ENCODE data around the gene MYO3B.

MYO3B gene

GRCh38 chr2:170652637-170653417 is 474.9 kb downstream of the MYO3B start:
- Histone ChIP-seq H3K18ac (ENCODE audit: low read length) (no peak overlapping the region), H3K9me3 (ENCODE audit: insufficient read depth, low read depth, low read length) (no peaks in the 10 kb centered on the region), H3K79me2 (ENCODE audit: control insufficient read depth, insufficient read depth, low read length, poor library complexity) (no peaks in the 10 kb centered on the region), H4K12ac (ENCODE audit: low read depth, low read length) (no peak overlapping the region), H3K4ac (ENCODE audit: low read depth, low read length) (no peak overlapping the region), H2BK5ac (ENCODE audit: low read depth, low read length, poor library complexity) (no peak overlapping the region), H3K4me2 (ENCODE audit: low read length) (no peak overlapping the region), H3K23ac (ENCODE audit: low read length) (no peak overlapping the region), H4K91ac (ENCODE audit: low read depth, low read length) (no peak overlapping the region), H2BK12ac (ENCODE audit: low read length) (no peak overlapping the region), H3K27ac (ENCODE audit: low read depth, low read length) (no peak overlapping the region), H3K4me1 (ENCODE audit: control insufficient read depth in 1 of 2, insufficient read depth in 2 of 2, low read length in 2 of 2) (no peaks in the 10 kb centered on the region), H3K27me3 (ENCODE audit: insufficient read depth, low read length) (no peaks in the 10 kb centered on the region), H3K9ac (ENCODE audit: low read length) (no peak overlapping the region), H2BK120ac (ENCODE audit: insufficient read depth, low read length, poor library complexity) (no peak overlapping the region), H4K8ac (ENCODE audit: low read depth, low read length) (no peak overlapping the region), H3K14ac (ENCODE audit: low read length) (no peak overlapping the region), H3K36me3 (ENCODE audit: control insufficient read depth in 1 of 2, insufficient read depth in 2 of 2, low read length in 2 of 2) (no peaks in the 10 kb centered on the region), H3K4me3 (ENCODE audit: low read depth, low read length) (no peak overlapping the region), H2AK5ac (ENCODE audit: low read length) (no peak overlapping the region), H3K79me1 (ENCODE audit: low read length) (no peaks in the 10 kb centered on the region), H2AFZ (ENCODE audit: insufficient read depth, low read length, poor library complexity) (no peak overlapping the region)
- DNase-seq: no peak
- WGBS (ENCODE audit: extremely low coverage, insufficient coverage, insufficient read length): no CpG with 5 or more reads among the region's 5 CpGs

GRCh38 chr2:170656669-170657068 is 478.7 kb downstream of the MYO3B start:
- Histone ChIP-seq H3K4me2 (ENCODE audit: low read length) (no peak overlapping the region), H3K23ac (ENCODE audit: low read length) (no peak overlapping the region), H3K27me3 (ENCODE audit: insufficient read depth, low read length) (no peaks in the 10 kb centered on the region), H3K9me3 (ENCODE audit: insufficient read depth, low read depth, low read length) (no peaks in the 10 kb centered on the region), H3K4me1 (ENCODE audit: control insufficient read depth in 1 of 2, insufficient read depth in 2 of 2, low read length in 2 of 2) (no peaks in the 10 kb centered on the region), H2BK12ac (ENCODE audit: low read length) (no peak overlapping the region), H2BK5ac (ENCODE audit: low read depth, low read length, poor library complexity) (no peak overlapping the region), H2BK120ac (ENCODE audit: insufficient read depth, low read length, poor library complexity) (no peak overlapping the region), H4K8ac (ENCODE audit: low read depth, low read length) (no peak overlapping the region), H4K91ac (ENCODE audit: low read depth, low read length) (no peak overlapping the region), H3K18ac (ENCODE audit: low read length) (no peak overlapping the region), H3K14ac (ENCODE audit: low read length) (no peak overlapping the region), H2AFZ (ENCODE audit: insufficient read depth, low read length, poor library complexity) (no peak overlapping the region), H4K12ac (ENCODE audit: low read depth, low read length) (no peak overlapping the region), H3K36me3 (ENCODE audit: control insufficient read depth in 1 of 2, insufficient read depth in 2 of 2, low read length in 2 of 2) (no peaks in the 10 kb centered on the region), H3K79me2 (ENCODE audit: control insufficient read depth, insufficient read depth, low read length, poor library complexity) (no peaks in the 10 kb centered on the region), H3K4me3 (ENCODE audit: low read depth, low read length) (no peak overlapping the region), H3K4ac (ENCODE audit: low read depth, low read length) (no peak overlapping the region), H3K9ac (ENCODE audit: low read length) (no peak overlapping the region), H3K27ac (ENCODE audit: low read depth, low read length) (no peak overlapping the region), H3K79me1 (ENCODE audit: low read length) (no peaks in the 10 kb centered on the region), H2AK5ac (ENCODE audit: low read length) (no peak overlapping the region)
- no peak for DNase-seq
- WGBS (ENCODE audit: extremely low coverage, insufficient coverage, insufficient read length): no CpG with 5 or more reads among the region's 3 CpGs

GRCh38 chr2:170660409-170660808 is 482.5 kb downstream of the MYO3B start:
- H4K8ac ChIP-seq (ENCODE audit: low read depth, low read length): no peak overlapping the region
- H2AFZ ChIP-seq (ENCODE audit: insufficient read depth, low read length, poor library complexity): no peak overlapping the region

GRCh38 chr2:170665743-170666142 is 487.8 kb downstream of the MYO3B start:
- Histone ChIP-seq H3K36me3 (ENCODE audit: control insufficient read depth in 1 of 2, insufficient read depth in 2 of 2, low read length in 2 of 2) (no peaks in the 10 kb centered on the region), H3K79me1 (ENCODE audit: low read length) (no peaks in the 10 kb centered on the region), H3K9me3 (ENCODE audit: insufficient read depth, low read depth, low read length) (no peaks in the 10 kb centered on the region), H3K4me1 (ENCODE audit: control insufficient read depth in 1 of 2, insufficient read depth in 2 of 2, low read length in 2 of 2) (no peaks in the 10 kb centered on the region), H3K4ac (ENCODE audit: low read depth, low read length) (no peak overlapping the region), H2BK5ac (ENCODE audit: low read depth, low read length, poor library complexity) (no peak overlapping the region), H4K8ac (ENCODE audit: low read depth, low read length) (no peak overlapping the region), H2BK120ac (ENCODE audit: insufficient read depth, low read length, poor library complexity) (no peak overlapping the region), H3K79me2 (ENCODE audit: control insufficient read depth, insufficient read depth, low read length, poor library complexity) (no peaks in the 10 kb centered on the region), H3K9ac (ENCODE audit: low read length) (no peak overlapping the region), H3K18ac (ENCODE audit: low read length) (no peak overlapping the region), H3K14ac (ENCODE audit: low read length) (no peak overlapping the region), H3K27me3 (ENCODE audit: insufficient read depth, low read length) (no peaks in the 10 kb centered on the region), H4K91ac (ENCODE audit: low read depth, low read length) (no peak overlapping the region), H3K4me2 (ENCODE audit: low read length) (no peak overlapping the region), H2AK5ac (ENCODE audit: low read length) (no peak overlapping the region), H4K12ac (ENCODE audit: low read depth, low read length) (no peak overlapping the region), H3K4me3 (ENCODE audit: low read depth, low read length) (no peak overlapping the region), H3K27ac (ENCODE audit: low read depth, low read length) (no peak overlapping the region), H3K23ac (ENCODE audit: low read length) (no peak overlapping the region), H2AFZ (ENCODE audit: insufficient read depth, low read length, poor library complexity) (no peak overlapping the region), H2BK12ac (ENCODE audit: low read length) (no peak overlapping the region)
- DNase-seq: no peak
- WGBS (ENCODE audit: extremely low coverage, insufficient coverage, insufficient read length): 100% methylated on average over 1 of the region's 5 CpGs

More at GRCh38 chr2:170660409-170660808, 482.5 kb downstream of the MYO3B start:
- H3K27ac ChIP-seq (ENCODE audit: low read depth, low read length): no peak overlapping the region
- H3K14ac ChIP-seq (ENCODE audit: low read length): no peak overlapping the region
- no peak overlapping the region for H3K4me2 ChIP-seq (ENCODE audit: low read length)
- H3K4me1 ChIP-seq (ENCODE audit: control insufficient read depth in 1 of 2, insufficient read depth in 2 of 2, low read length in 2 of 2): no peaks in the 10 kb centered on the region
- H2BK12ac ChIP-seq (ENCODE audit: low read length): no peak overlapping the region
- H3K79me1 ChIP-seq (ENCODE audit: low read length): no peaks in the 10 kb centered on the region
- H2BK5ac ChIP-seq (ENCODE audit: low read depth, low read length, poor library complexity): no peak overlapping the region
- no peak overlapping the region for H3K4me3 ChIP-seq (ENCODE audit: low read depth, low read length)
- no peak overlapping the region for H3K23ac ChIP-seq (ENCODE audit: low read length)
- H3K4ac ChIP-seq (ENCODE audit: low read depth, low read length): no peak overlapping the region
- no CpG with 5 or more reads among the region's 1 CpG for WGBS (ENCODE audit: extremely low coverage, insufficient coverage, insufficient read length)
- H4K12ac ChIP-seq (ENCODE audit: low read depth, low read length): no peak overlapping the region
- H3K36me3 ChIP-seq (ENCODE audit: control insufficient read depth in 1 of 2, insufficient read depth in 2 of 2, low read length in 2 of 2): no peaks in the 10 kb centered on the region
- H3K18ac ChIP-seq (ENCODE audit: low read length): no peak overlapping the region
- H3K27me3 ChIP-seq (ENCODE audit: insufficient read depth, low read length): no peaks in the 10 kb centered on the region
- no peak overlapping the region for H4K91ac ChIP-seq (ENCODE audit: low read depth, low read length)
- DNase-seq: no peak
- no peak overlapping the region for H3K9ac ChIP-seq (ENCODE audit: low read length)
- no peak overlapping the region for H2BK120ac ChIP-seq (ENCODE audit: insufficient read depth, low read length, poor library complexity)
- no peaks in the 10 kb centered on the region for H3K79me2 ChIP-seq (ENCODE audit: control insufficient read depth, insufficient read depth, low read length, poor library complexity)
- no peaks in the 10 kb centered on the region for H3K9me3 ChIP-seq (ENCODE audit: insufficient read depth, low read depth, low read length)
- no peak overlapping the region for H2AK5ac ChIP-seq (ENCODE audit: low read length)

All from trophoblast cell (in vitro differentiated cells and primary cell).